HG02610 (cell line): ENCODE results near the gene DPYSL4.

Experiments used
- ATAC-seq: cut with Tn5 transposase; IDR thresholded peaks from one replicate; pipeline ENCODE4 v1.9.1; 2021; ENCODE audit warnings: mild to moderate bottlenecking, moderate library complexity; ENCODE audit not compliant: unreplicated experiment

The DPYSL4 gene

GRCh38 chr10:132162590-132163277 is 24.0 kb upstream of the DPYSL4 start:
- ATAC-seq, result no peak

DNA sequence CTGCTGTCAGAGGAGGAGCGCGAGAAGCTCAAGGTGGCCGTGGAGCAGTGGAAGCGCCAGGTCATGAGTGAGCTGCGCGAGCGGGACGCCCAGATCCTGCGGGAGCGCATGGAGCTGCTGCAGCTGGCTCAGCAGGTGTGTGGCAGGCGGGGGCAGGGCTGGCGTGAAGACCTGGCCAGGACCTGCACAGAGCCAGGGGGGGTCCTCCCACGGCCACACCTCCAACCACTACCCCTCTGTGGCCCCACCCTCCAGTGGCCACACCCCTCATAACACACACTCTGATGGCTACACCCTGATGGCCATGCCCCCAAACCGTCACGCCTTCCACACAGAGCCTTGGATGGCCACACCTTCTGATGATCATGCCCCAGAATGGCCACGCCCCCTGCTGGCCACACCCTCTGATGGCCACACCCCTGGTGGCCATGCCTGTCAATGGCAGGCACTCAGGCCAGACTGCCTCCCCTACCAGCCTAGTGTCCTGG is 23.4 kb upstream of the DPYSL4 start:
- no peak for ATAC-seq

- no peak for ATAC-seq
Observed at GRCh38 chr10:132163826-132164515, 22.8 kb upstream of the DPYSL4 start.

DNA sequence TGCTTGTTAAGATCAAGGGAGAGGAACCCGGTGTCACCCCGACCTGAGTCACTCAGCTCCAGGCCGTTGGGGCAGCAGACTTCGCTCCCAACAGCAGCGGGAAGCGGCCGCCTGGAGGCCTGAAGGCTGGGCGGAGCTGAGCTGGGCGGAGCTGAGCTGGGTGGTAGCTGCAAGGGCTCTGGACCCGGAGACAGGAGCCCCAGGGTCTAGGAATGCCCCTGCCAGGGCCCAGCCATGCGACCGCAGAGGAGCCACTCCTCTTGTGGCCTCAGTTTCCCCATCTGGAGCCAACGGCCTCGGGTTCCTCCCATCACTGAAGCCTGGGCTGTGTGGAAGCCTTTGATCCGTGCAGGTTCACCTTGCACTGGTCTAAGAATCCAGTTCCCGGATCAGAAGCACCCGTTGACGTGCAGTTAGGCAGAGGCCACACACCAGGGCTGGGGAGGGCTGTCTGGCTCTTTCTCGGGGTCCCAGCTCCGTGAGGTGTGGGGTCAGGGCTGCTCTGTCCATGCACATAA is 21.9 kb upstream of the DPYSL4 start:
- ATAC-seq, result no peak

- no peak for ATAC-seq
Observed at GRCh38 chr10:132165416-132165980, 21.2 kb upstream of the DPYSL4 start.

DNA sequence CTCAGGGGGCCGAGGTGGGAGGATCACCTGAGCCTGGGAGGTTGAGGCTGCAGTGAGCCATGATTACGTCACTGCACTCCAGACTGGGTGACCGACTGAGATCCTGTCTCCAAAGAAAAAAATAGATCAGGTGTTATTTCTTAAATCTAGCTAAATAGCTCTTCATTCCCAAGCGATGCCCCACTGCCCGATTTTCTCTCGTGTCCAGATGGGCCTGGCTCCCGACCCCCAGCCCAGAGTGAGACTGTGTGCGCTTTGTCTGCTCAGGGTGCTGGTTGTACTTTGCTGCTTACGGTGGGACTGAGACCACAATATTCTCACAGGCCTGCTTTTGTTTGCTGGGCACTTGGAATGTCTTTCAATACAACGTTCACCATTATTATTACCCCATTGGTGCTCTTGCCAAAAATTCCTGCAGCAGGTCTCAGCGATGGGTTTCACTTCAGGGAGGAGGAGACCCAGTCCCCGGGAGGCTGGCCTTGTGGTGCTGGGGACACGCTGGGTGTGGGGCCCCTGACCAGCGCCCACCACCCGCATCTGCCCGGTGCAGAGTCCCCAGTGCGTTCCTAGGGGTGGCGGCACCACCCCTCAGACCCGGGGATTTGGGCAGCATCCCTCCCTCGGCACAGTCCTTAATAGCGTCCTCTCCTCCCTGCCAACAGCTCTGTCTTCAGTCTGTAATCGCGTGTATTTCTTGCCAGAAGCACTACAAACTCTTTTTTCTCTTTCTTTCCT is 20.4 kb upstream of the DPYSL4 start:
- no peak for ATAC-seq

DNA sequence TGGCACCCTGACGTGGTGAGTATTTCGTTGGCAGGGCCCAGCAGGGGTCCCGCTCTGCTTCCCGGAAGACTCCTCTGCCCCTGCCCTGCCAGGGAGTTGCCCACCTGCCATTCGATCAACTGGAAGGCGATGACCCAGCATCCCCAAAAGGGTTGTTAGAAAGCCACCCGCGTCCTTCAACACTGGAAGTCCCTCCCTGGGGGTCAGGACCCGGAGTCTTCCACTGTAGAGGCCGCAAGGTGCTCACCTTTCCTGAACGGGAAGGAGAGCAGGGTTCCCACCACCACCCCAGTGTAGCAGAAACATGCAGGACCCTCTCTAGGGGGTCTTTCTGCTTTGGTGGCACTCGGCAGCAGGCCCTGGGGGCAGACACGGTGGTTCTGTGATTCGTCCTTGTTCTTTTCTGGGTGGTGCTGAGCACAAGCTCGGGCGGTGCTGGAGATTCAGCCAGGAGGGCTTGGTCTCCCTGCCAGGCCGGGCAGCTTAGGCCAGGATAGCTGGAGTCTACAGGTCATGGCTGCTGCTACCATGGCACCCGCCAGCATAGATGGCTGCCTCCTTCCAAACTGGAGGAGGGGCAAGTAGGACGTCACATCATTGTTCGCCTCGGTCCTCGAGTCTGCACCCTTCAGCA is 19.6 kb upstream of the DPYSL4 start:
- ATAC-seq, result no peak

DNA sequence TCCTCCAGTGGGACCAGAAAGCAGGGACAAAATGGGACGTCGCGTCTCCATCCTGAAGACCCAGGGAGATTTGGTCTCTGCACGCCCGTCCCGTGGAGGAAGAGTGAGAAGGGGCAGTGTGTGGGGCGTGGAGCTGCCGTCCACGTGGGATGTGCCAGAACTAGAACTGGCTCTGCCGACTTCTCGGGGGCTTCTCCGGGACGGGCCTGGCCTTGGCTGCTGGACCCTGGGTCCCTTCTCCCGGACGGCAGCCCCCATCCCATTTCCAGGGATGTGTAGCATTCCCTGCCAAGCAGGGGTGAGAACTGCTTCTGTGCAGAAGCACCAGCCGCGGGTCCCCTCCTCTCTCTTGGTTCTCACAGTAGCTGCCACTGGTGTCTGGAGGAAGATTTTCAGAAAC is 18.8 kb upstream of the DPYSL4 start:
- ATAC-seq, result no peak

GRCh38 chr10:132168571-132169030 is 18.1 kb upstream of the DPYSL4 start:
- ATAC-seq, result no peak

DNA sequence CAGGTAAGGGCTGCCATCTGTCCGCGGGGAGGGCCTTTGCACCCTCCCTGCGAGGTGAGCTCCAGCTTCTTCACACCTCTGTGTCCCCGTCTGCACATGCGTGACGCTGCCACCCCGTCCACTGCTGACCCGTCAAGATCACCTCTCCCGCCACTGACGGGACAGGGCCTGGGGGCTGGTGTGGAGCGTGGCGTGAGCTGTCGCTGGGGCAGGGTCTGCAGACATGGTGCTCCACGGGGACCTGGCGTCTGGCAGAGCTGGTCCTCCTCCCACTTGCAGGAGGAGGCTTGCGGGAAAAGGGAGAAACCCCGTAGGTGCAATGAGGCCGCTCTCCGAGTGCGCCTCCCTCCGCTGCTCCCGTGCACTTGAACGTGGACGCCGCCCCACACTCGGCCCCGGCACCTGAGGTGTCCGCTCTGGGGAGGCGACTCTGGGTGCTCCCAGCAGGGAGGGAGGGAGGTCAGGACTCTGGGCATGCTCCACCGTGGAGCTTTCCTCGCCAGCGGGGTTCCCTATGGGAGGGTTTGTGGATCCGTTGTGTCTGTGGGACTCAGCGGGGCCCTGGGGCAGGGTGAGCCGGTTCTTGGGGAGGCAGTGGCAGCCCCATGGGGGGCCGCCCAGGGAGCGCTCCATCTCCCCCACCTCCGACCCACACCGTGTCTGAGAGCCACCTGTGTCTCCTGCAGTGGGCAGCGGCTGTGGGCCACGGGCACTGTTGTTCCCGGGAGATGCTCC is 17.6 kb upstream of the DPYSL4 start:
- no peak for ATAC-seq

DNA sequence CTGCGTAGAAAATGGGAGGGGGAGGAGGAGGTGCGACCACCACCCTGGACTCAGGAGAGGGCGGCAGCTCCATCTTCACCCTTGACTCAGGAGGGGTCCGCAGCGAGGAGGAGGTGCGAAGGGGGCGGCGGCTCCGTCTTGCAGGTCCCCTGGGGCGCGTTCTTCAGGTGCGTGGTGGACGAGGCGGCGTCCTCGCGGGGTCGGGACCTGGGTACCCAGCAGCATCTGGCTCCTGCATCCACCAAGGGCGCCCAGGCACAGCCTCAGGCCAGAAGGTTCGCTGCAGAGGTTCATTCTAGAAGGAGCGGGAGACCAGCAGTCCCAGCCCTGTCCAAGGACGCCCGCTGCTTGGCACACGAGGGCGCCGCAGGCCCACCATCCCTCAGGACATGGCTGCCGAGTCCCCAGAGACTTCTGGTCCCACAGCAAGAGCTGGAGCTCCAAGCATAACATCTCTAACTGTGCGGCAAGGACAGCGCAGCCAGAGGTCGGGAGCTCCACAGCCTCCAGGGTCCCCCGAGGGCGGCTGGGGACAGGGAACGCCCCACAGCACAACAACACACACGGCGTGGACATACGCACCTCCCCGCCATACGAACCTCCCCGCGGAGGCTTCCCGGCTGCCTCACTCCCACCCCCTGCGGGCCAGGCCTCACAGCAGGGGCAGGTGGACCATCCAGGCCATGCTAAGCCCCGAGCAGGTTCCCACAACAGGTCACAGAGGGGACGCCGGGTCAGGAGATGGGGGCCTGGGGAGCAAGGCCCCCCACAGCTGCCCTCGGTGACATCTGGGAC is 16.8 kb upstream of the DPYSL4 start:
- ATAC-seq, result no peak

DNA sequence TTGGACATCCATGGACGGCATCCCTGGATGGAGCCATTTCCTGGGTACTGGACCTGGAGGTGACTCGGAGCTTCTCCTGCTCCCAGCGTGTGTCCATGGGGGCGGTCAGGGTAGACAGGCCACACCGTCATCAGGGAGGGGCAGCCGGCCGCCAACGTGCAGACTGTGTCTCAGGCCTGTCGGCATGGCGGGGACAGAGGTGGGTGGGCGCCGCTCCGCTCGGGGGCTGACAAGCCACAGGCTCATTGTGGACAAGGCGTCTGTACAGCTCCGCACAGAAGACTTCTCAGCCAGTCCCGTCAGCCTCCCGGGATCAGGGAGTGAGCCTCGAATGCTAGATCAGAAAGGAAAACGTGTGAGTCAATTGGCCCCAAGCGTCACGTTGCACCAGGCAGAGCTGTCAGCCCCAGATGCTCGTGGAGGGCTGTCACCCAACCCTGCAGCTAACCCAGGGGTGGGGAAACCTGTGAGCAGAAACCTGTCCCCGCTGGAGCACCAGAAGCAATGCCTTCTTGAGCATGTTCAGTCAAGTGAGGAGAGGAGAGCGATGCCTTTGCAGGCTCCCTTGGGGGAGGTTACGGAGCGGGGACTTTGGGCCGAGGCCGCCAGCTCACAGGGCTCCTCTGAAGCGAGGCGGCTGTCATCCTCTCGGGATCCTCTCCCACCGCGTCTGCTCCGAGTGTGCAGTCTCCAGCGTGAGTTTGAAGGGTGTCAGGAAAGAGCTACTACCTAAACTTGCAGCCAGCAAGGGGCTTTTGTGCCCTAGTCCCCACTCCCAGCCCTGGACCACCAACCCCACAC is 16.0 kb upstream of the DPYSL4 start:
- ATAC-seq, result no peak

GRCh38 chr10:132172091-132173066 is 14.4 kb upstream of the DPYSL4 start:
- ATAC-seq, result no peak

GRCh38 chr10:132173185-132173584 is 13.6 kb upstream of the DPYSL4 start:
- ATAC-seq, result no peak

GRCh38 chr10:132174237-132174636 is 12.5 kb upstream of the DPYSL4 start:
- ATAC-seq, result no peak

DNA sequence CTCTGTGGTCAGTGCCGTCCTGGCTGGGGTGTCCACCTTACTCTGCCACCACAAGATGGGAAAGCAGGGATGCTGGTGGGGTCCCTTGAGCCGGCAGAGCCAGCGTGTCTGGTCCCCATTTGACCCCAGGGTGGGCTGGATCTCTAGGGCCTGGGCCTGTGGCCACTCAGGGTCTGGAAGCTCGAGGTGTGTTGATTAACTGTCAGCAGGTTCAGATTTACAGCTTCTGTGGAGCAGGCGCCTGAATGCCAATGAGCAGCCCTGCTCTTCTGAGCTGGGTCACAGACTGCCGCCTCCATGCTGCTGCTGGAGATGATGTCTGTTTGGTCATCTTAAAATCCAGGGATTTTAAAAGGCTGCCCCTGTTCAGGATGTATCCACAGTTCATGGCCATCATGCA is 11.3 kb upstream of the DPYSL4 start:
- ATAC-seq, result no peak

GRCh38 chr10:132175907-132176581 is 10.7 kb upstream of the DPYSL4 start:
- ATAC-seq, result no peak
